NCI-H748 treated with DMSO at 0.1 percent for 48 hours (cell line): ENCODE data around the gene OSTM1.

Experiments used
- DNase-seq: peaks from one replicate; lab custom pipeline; 2025; lab: John Stamatoyannopoulos, UW

Gene OSTM1, protein sequence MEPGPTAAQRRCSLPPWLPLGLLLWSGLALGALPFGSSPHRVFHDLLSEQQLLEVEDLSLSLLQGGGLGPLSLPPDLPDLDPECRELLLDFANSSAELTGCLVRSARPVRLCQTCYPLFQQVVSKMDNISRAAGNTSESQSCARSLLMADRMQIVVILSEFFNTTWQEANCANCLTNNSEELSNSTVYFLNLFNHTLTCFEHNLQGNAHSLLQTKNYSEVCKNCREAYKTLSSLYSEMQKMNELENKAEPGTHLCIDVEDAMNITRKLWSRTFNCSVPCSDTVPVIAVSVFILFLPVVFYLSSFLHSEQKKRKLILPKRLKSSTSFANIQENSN

DNA sequence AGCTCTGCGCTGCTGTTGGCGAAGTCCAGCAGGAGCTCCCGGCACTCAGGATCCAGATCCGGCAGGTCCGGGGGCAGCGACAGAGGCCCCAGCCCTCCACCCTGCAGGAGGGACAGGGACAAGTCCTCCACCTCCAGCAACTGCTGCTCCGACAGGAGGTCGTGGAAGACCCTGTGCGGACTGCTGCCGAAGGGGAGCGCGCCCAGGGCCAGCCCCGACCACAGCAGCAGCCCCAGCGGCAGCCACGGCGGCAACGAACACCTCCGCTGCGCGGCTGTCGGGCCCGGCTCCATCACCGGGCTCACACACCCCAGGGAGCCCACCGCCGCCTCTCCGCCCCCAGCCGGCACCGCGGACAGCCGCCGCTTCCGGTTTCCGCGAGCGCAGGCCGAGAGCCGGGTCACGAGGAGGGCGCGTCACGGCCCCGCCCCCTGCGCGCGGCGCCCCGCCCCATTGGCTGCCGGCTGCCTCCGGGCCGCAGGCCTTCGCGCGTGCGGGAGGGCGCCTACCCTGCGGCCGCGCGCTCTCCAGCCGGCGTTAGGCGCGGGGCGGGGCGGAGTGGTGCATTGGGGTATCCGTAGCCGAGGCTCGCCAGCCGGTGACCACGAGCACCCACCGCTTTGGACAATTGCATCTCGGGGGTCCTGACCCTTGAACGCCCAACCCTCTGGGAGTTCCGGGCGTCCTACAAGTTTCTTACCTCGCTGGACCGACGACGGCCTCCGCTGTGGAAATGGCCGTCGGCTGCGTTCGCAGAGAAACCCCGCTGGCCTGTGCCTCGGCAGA lies at the start of gene OSTM1:
TSS of gene OSTM1 (minus strand) at position 383 of the 786 bp plus-strand sequence. CDS start at position 293, 90 bp downstream.
- DNase-seq = peak; percentile 70

GRCh38 chr6:108123946-108124345 lies 49.4 kb upstream of the OSTM1 start:
- no peak for DNase-seq

DNA sequence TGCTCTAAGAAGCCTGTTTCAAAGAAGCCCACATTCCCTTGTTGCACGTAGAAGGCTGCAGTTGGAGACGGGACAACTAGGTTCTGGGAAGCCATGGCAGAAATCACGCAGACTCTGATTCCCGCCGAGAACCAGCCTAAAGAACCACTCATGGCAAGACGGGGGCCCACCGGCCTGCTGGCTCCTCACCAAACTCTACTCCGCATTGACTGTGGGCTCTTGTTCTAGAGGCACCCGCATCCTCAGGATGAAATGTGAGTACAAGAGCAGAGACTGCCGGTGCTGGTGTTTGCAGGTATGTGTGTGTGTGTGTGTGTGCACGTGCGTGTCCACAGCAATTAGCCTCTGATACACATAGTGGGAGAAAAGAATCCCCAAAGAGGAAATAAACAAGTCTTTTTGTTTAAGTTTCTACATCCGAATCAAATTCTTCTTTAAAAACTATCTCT lies 49.0 kb upstream of the OSTM1 start:
- no peak for DNase-seq

DNA sequence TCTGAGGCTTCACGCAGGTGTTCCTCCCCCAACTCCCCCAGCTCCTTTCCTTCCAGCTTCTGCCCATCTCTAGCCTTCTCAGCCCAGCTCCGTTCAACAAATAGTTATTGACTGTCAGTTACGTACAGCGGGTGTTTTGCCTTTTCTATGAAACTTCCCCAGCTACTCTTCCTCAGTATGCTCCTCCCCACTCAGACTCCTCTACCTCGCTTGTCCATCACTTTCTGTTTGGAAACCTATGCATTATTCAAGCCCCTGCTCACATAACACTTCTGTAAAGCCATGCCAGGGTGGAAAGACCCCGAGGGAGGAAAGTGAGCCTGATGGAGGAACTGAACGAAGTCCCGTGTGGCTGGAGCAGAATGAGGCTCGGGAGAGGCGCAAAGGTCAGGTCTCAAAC lies 47.1 kb upstream of the OSTM1 start:
- no peak for DNase-seq

GRCh38 chr6:108120311-108120710 lies 45.8 kb upstream of the OSTM1 start:
- DNase-seq = no peak

DNA sequence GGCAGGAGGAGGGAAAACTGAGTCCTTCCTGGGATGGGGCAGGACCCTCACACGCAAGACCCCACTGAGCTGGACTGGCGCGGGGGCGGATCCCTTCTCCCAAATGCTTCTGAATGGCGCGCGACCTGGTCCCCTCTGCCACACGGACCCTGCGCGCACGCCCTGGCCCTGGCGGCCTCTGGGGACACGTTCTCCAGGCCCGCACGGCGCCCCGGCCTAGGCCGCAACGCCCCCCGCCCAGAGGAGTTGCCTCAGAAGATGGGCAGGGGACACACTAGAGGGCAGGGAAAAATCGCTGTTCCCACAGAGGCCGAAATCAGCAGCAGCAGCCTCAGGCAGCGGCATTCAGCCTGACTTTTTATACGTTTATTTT lies 45.2 kb upstream of the OSTM1 start:
- DNase-seq = no peak

DNA sequence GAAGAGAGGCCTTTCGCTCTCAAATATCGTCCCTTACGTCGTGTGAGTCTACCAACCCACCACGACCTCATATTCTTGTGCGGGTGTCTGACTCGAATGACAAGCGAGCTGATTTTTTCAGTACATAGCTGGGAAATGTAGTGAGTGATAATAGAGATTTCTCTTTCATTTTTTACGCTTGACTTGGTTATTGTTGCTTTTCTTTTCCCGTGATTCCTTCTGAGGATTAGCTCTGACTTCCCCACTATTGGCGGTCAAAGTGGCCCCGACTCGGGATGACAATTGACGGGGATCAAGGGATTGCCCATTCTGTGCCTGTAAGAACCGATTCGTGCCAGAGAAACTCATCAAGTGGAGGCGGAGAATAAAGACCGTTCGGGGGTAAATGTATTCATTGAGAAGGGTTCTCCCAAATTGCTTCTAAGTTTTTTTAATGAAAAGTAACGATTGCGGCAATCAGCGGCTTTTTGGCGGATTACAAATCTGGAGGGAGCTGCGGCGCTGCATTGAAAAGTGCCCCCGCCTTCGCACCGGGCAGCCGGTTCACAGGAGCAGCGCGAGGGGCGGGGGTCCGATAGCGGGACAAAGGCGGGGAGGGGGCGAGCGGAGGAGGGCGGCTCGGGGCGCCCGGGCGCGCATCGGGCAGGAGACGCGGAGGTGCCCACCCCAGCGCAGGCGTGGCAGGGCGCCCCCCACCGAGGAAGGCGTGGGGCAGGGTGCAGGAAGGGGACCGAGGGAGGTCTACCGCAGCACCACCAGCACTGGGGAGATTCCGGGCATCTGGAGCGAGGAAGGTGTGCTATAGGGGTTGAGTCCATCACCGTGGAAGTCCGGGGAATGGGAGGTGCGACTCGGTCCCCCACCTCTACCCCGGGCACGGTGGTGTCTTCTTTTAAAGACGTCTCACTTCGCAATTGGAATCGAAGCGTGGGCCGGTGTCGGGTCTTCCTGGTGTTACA lies 44.5 kb upstream of the OSTM1 start:
- DNase-seq = no peak

GRCh38 chr6:108118359-108118724 lies 43.8 kb upstream of the OSTM1 start:
- DNase-seq = no peak

GRCh38 chr6:108117427-108118358 lies 43.2 kb upstream of the OSTM1 start:
- no peak for DNase-seq

DNA sequence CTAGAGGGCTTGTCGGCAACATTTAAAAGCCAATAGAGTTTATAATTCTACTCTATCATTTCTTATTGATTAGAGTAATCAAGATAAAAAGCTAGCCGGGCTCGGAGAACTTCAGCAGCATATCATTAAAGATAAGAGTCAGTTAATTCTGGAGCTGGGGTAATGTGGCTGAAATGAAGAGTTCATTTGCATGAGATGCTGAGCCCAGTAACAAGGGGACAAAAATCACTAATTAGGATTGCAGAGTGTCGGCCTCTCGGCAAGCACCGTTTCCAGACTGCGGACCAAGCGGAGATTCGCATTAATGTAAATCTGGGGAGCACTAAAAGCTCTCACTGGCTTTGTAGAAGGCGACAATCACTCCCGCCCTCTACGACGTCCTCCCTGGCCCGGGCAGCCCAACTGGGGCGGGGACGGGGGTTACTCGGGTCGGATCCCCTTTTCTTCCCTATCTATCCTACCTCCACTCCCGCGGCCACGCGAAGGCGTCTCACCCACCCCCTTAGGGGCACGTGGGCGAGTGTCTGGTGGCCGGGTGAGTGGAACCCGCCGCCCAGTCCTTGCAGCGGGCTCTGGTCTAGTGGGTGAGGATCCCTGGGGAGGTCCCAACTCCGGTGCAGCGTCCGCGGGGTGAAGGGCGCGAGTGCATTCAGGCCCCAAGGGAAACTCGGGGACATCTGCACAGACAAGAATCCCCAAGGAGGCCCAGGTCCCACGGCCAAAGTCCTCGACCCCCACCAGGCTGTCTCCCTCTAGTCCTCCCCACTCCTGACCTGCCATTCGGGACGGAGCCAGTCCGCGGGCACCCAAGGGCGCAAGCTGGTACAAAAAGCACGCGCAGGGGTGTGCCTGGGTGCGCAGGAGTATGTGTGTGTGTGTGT lies 42.2 kb upstream of the OSTM1 start:
- no peak for DNase-seq

DNA sequence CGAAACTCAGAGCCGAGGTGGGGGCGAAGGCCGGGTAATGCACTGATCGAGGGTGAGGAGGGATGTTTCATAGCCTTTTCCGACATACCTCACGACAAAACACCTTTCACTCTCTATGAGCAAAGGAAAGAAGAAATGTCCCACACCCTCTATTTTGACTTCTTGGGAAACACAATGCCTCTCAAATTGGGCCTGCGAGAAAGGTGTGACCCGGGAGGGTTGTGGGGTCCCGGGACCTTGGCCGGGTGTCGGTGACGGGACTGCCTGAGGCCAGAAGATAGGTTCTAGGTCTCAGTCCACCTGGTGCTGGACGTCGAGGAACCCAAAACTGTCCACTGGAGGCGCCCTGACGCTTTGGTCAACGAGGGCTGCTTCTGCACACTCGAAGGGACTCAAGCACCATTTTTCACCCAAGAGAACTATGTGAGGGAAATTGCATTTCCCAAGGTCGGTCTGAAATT lies 41.1 kb upstream of the OSTM1 start:
- peak; percentile 35 for DNase-seq

- no peak for DNase-seq
Observed at GRCh38 chr6:108114841-108115597, 40.5 kb upstream of the OSTM1 start.

DNA sequence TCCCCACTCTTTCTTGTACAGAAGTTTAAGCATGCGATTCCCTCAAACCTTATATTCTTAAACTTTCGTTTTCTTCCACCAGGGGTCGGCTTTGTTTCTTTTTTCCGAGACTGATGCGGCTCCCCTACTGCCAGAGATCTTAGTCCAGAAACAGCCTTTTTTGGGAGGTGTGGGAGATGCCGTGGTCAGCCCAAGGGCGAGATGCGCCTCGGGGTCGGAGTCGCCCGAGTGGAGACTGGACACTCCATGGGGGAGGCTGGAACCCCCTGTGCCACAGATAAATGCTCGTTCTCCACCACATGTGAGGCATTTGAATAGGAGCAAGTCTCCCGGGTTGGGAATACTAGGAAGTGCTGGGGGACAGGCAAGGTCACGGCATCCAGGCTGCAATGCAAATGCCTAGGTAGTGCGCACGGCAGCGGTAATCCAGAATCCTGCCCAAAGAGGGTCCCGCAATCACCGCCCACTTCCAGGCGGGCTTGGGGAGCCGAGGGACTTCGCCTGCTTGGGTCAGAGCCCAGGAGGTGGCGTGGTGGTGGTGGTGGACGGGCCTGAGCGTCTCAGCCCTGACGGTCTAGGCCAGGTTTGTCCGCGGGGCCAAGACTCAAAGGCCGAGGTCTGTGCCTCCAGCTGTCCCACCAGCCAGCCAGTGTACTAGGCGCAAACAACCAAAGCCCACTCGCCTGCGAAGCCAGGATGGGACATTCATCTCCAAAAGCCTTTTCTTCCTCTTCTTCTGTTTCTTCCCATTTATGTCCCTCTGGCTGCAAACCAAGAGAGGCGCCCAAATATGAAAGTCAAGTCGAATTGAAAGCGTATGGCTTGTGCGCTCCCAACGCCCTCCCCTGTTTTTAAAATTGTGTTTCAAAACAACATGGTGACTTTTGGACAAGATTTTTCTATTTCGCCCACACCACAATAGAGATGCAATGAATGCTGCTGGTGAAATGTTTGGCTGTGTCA lies 39.3 kb upstream of the OSTM1 start:
- DNase-seq = peak; percentile 22

DNA sequence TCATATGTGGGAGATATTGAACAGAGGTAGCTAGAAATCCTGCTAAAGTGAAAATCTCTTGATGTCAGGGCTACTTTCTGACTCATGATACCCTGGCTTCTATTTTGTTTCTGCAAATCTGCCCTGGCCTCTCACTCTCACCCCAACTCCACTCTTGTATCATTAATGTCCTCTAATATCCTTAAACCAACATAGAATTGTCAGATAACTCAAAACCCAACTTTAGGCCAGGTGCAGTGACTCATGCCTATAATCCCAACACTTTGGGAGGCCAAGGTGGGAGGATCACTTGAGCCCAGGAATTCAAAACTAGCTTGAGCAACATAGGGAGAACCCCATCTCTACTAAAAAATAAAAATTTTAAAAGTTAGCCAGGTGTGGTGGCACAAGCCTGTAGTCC lies 33.8 kb upstream of the OSTM1 start:
- DNase-seq = no peak

- no peak for DNase-seq
Observed at GRCh38 chr6:108107102-108107501, 32.6 kb upstream of the OSTM1 start.

- no peak for DNase-seq
Observed at GRCh38 chr6:108106694-108107093, 32.2 kb upstream of the OSTM1 start.

DNA sequence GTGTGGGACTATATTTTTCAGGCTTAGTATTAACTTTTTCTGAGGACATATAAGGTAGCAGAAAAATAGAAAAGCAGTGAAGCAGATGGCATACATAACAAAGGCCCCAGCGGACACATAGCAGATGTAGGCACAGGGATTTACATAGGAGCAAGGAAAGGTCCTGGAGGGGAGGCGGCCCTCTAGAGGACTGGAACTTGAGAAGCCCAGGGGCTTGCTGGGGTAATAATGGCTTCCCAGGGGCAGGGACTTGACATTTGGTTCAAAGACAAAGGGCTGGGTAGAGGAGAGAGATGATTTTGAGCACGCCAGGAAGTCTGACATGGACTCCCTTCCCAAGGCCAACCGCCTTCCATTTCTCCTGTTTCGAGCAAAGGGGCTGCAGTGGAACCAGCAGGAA lies 31.7 kb upstream of the OSTM1 start:
- DNase-seq = no peak

GRCh38 chr6:108105571-108105970 lies 31.0 kb upstream of the OSTM1 start:
- no peak for DNase-seq
